HL-60 (cell line): ENCODE results near the gene CLNK.

Source experiments
- CTCF ChIP-seq: IDR thresholded peaks from one replicate; pipeline ENCODE4 v1.5.1; 2011; ENCODE audit warnings: low read length, control low read depth, inconsistent platforms; ENCODE audit not compliant: insufficient read depth
- GABPA ChIP-seq: IDR thresholded peaks from 2 replicates; pipeline ENCODE4 v1.6.1; 2012; ENCODE audit warnings: low read depth
- POLR2AphosphoS5 ChIP-seq: IDR thresholded peaks from 2 replicates; pipeline ENCODE4 v1.6.1; 2012; ENCODE audit warnings: low read depth
- SPI1 ChIP-seq: IDR thresholded peaks from 2 replicates; pipeline ENCODE4 v1.6.1; 2012; ENCODE audit warnings: low read depth, mild to moderate bottlenecking, borderline replicate concordance
- TF ChIP-seq, protein P1 (sequence below): IDR thresholded peaks from 2 replicates; pipeline ENCODE4 v1.6.1; 2012; ENCODE audit warnings: low read depth; ENCODE audit not compliant: insufficient replicate concordance

GRCh38 chr4:10587296-10587695 is 97.3 kb downstream of the CLNK start:
- TF ChIP-seq POLR2AphosphoS5 = no peak
- TF ChIP-seq GABPA = no peak
- no peak for TF ChIP-seq CTCF
- TF ChIP-seq, protein P1, sequence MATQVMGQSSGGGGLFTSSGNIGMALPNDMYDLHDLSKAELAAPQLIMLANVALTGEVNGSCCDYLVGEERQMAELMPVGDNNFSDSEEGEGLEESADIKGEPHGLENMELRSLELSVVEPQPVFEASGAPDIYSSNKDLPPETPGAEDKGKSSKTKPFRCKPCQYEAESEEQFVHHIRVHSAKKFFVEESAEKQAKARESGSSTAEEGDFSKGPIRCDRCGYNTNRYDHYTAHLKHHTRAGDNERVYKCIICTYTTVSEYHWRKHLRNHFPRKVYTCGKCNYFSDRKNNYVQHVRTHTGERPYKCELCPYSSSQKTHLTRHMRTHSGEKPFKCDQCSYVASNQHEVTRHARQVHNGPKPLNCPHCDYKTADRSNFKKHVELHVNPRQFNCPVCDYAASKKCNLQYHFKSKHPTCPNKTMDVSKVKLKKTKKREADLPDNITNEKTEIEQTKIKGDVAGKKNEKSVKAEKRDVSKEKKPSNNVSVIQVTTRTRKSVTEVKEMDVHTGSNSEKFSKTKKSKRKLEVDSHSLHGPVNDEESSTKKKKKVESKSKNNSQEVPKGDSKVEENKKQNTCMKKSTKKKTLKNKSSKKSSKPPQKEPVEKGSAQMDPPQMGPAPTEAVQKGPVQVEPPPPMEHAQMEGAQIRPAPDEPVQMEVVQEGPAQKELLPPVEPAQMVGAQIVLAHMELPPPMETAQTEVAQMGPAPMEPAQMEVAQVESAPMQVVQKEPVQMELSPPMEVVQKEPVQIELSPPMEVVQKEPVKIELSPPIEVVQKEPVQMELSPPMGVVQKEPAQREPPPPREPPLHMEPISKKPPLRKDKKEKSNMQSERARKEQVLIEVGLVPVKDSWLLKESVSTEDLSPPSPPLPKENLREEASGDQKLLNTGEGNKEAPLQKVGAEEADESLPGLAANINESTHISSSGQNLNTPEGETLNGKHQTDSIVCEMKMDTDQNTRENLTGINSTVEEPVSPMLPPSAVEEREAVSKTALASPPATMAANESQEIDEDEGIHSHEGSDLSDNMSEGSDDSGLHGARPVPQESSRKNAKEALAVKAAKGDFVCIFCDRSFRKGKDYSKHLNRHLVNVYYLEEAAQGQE = no peak
- TF ChIP-seq SPI1 = no peak
